NT2/D1 (cell line): ENCODE results near the gene CNOT8.

Source experiments
- DNase-seq: peaks from one replicate; pipeline ENCODE4 v3.0.0-alpha.2; 2011; ENCODE audit warnings: low read depth, low spot score
- H3K27me3 ChIP-seq: 2 replicates; pipeline ENCODE4 v1.6.0; 2011; ENCODE audit warnings: mild to moderate bottlenecking; ENCODE audit not compliant: insufficient read length, insufficient read depth
- H3K36me3 ChIP-seq: 2 replicates; pipeline ENCODE4 v1.6.1; 2011; ENCODE audit warnings: mild to moderate bottlenecking, low read length, mixed read lengths; ENCODE audit not compliant: insufficient read depth, insufficient read length
- H3K4me1 ChIP-seq: 2 replicates; pipeline ENCODE4 v1.5.1; 2011; ENCODE audit not compliant: insufficient read depth, insufficient read length
- H3K4me3 ChIP-seq: 2 replicates; pipeline ENCODE4 v1.5.1; 2011; ENCODE audit warnings: low read depth; ENCODE audit not compliant: insufficient read length
- H3K9ac ChIP-seq: 2 replicates; pipeline ENCODE4 v1.6.0; 2011; ENCODE audit warnings: low read depth; ENCODE audit not compliant: insufficient read length
- H3K9me3 ChIP-seq: 2 replicates; pipeline ENCODE4 v1.5.1; 2011; ENCODE audit warnings: mild to moderate bottlenecking, low read length; ENCODE audit not compliant: insufficient read depth
- SUZ12 ChIP-seq: IDR thresholded peaks from 2 replicates; pipeline ENCODE4 v1.6.1; 2011; ENCODE audit not compliant: insufficient read length, insufficient read depth; ENCODE audit errors: extremely low read depth
- YY1 ChIP-seq: IDR thresholded peaks from 2 replicates; pipeline ENCODE4 v1.6.1; 2011; ENCODE audit not compliant: insufficient read length, insufficient read depth
- ZNF274 ChIP-seq: IDR thresholded peaks from 2 replicates; pipeline ENCODE4 v1.6.1; 2011; ENCODE audit warnings: mild to moderate bottlenecking, low read depth, low read length

The CNOT8 gene

GRCh38 chr5:154858297-154858971 is at the start of gene CNOT8:
Gene CNOT8 (plus strand): TSS chr5:154858627. CDS start chr5:154863279, 4,652 bp downstream.
- Histone ChIP-seq H3K4me3 (peak within 1 kb of the TSS; percentile 46), H3K9ac (peak within 1 kb of the TSS; percentile 90), H3K4me1 (no peaks in the 10 kb centered on the region), H3K27me3 (no peaks in the 10 kb centered on the region), H3K9me3 (no peaks in the 10 kb centered on the region), H3K36me3 (peaks cover 13% of the 10 kb centered on the region)
- peak; percentile 90 for DNase-seq
- TF ChIP-seq YY1 (no peak), ZNF274 (no peak), SUZ12 (no peak)

- Histone ChIP-seq H3K27me3 (no peaks in the 10 kb centered on the region), H3K36me3 (peaks cover 81% of the 10 kb centered on the region), H3K9me3 (no peaks in the 10 kb centered on the region), H3K4me1 (no peaks in the 10 kb centered on the region), H3K9ac (no peak overlapping the region), H3K4me3 (no peak overlapping the region)
- no peak for DNase-seq
- TF ChIP-seq YY1 (no peak), ZNF274 (no peak), SUZ12 (no peak)
These were observed 47.2 kb upstream of the CNOT8 start for GRCh38 chr5:154811239-154811638.

DNA sequence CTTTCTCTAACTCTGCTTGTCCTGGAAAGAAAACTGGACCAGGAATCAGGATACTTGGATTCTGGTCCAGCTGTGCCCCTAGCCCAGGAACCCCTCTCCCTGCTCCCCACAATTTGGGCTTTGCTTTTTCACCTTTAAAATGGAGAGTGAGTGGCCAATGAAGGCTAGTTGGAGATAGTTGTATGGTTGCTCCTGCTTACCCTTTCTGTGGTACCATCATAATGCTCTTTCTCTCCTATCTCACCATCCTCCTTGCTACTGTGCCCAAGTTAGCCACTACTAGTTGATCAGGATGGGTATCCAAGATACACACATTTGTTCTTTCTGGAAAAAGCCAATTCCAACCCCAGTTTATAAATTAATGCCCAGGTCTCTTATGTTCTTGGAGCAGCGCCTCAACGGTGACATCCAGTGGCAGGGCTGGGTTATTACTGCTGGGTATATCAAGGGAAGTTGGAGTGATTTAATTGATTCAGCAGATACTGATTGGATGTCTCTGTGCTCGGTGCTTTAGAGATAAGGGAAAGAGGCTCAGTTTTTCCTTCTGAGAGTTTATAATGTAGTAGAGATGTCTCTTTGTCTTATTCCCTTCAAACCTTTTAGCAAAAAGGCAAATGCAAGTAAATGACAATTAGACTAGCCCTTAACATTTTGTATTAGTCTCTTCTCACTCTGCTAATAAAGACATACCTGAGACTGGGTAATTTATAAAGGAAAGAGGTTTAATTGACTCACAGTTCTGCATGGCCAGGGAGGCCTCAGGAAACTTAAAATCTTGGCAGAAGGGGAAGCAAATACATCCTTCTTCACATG is 46.6 kb upstream of the CNOT8 start:
- Histone ChIP-seq H3K4me3 (no peak overlapping the region), H3K9me3 (no peaks in the 10 kb centered on the region), H3K4me1 (peaks cover 3% of the 10 kb centered on the region), H3K27me3 (no peaks in the 10 kb centered on the region), H3K9ac (no peak overlapping the region), H3K36me3 (peaks cover 81% of the 10 kb centered on the region)
- DNase-seq: peak; percentile 13
- TF ChIP-seq YY1: no peak
- TF ChIP-seq ZNF274: no peak
- no peak for TF ChIP-seq SUZ12

- H3K9me3 ChIP-seq: no peaks in the 10 kb centered on the region
- H3K36me3 ChIP-seq: peaks cover 82% of the 10 kb centered on the region
- TF ChIP-seq YY1 (no peak), ZNF274 (no peak), SUZ12 (no peak)
- H3K27me3 ChIP-seq: no peaks in the 10 kb centered on the region
- DNase-seq: no peak
- H3K4me1 ChIP-seq: peaks cover 3% of the 10 kb centered on the region
- no peak overlapping the region for H3K9ac ChIP-seq
- H3K4me3 ChIP-seq: no peak overlapping the region
These were observed 45.3 kb upstream of the CNOT8 start for GRCh38 chr5:154813158-154813557.

- Histone ChIP-seq H3K27me3 (no peaks in the 10 kb centered on the region), H3K9ac (no peak overlapping the region), H3K4me3 (no peak overlapping the region), H3K4me1 (peaks cover 3% of the 10 kb centered on the region), H3K9me3 (no peaks in the 10 kb centered on the region), H3K36me3 (peaks cover 81% of the 10 kb centered on the region)
- DNase-seq: no peak
- TF ChIP-seq ZNF274: no peak
- TF ChIP-seq YY1: no peak
- TF ChIP-seq SUZ12: no peak
These were observed 44.7 kb upstream of the CNOT8 start for GRCh38 chr5:154813736-154814135.

GRCh38 chr5:154815025-154815424 is 43.4 kb upstream of the CNOT8 start:
- H3K9ac ChIP-seq: no peak overlapping the region
- H3K36me3 ChIP-seq: peaks cover 88% of the 10 kb centered on the region
- H3K4me3 ChIP-seq: no peak overlapping the region
- no peaks in the 10 kb centered on the region for H3K9me3 ChIP-seq
- DNase-seq: no peak
- no peaks in the 10 kb centered on the region for H3K27me3 ChIP-seq
- H3K4me1 ChIP-seq: peaks cover 3% of the 10 kb centered on the region
- TF ChIP-seq SUZ12: no peak
- TF ChIP-seq YY1: no peak
- TF ChIP-seq ZNF274: no peak

DNA sequence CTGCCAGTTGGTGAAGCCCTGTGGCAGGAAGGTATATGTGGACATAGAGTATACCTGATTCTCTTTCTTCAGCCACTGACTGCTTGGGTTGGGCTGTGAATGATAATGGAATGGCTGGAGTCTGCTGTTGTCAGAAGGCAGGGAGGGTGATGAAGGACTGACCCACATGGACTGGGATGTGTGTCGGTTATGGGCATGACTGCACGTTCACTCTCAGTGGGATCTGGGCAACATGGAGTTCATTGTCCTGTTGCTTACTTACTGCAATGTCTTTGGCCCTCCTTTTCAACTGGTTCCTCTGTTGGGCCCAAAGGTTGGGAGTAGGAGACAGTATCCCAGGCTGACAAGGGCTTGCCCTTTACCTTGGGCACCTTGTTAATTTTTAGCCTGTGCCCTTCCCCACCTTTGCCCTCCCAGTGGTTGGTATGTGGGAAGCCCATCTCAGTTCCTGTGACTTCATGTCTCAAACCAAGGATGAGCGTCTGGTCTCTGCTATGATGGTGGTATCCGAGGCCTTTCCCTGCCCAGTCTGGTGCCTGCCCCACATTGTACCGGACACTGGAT is 42.7 kb upstream of the CNOT8 start:
- no peak for TF ChIP-seq SUZ12
- TF ChIP-seq YY1: no peak
- TF ChIP-seq ZNF274: no peak
- no peak overlapping the region for H3K4me3 ChIP-seq
- H3K9me3 ChIP-seq: no peaks in the 10 kb centered on the region
- peaks cover 87% of the 10 kb centered on the region for H3K36me3 ChIP-seq
- DNase-seq: no peak
- no peak overlapping the region for H3K9ac ChIP-seq
- no peaks in the 10 kb centered on the region for H3K27me3 ChIP-seq
- H3K4me1 ChIP-seq: peaks cover 3% of the 10 kb centered on the region
